Measurements from ENCODE around the gene DAP.

DNA sequence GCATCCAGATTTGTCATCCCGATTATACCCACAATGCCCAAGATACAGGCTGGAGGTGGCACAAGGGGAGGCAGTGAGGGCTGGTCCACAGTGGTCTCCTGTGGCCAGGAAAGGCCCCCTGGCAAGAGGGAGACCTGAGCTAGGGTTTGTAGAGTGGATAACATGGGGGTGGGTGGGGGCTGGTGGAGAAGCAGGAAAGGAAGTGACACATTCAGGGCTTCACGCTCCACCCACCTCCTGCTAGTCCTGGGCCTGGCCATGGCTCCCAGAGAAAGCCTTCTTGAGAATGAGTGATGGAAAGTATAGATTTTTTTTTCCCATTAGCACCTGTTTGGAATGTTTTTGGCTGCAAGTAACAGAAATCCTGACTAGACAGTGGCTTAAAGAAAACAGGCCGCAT lies 115.9 kb downstream of the DAP start:
- TF ChIP-seq, protein P1, sequence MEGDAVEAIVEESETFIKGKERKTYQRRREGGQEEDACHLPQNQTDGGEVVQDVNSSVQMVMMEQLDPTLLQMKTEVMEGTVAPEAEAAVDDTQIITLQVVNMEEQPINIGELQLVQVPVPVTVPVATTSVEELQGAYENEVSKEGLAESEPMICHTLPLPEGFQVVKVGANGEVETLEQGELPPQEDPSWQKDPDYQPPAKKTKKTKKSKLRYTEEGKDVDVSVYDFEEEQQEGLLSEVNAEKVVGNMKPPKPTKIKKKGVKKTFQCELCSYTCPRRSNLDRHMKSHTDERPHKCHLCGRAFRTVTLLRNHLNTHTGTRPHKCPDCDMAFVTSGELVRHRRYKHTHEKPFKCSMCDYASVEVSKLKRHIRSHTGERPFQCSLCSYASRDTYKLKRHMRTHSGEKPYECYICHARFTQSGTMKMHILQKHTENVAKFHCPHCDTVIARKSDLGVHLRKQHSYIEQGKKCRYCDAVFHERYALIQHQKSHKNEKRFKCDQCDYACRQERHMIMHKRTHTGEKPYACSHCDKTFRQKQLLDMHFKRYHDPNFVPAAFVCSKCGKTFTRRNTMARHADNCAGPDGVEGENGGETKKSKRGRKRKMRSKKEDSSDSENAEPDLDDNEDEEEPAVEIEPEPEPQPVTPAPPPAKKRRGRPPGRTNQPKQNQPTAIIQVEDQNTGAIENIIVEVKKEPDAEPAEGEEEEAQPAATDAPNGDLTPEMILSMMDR (IDR thresholded peaks at IDR 0.05), result no peak
- no peak for TF ChIP-seq FOXJ3 (CRISPR knock-in tag; IDR thresholded peaks at IDR 0.05; ENCODE audit: borderline replicate concordance)
- no peak for TF ChIP-seq NR2C2 (CRISPR knock-in tag; IDR thresholded peaks at IDR 0.05)
- no peak for TF ChIP-seq SMAD4 (CRISPR knock-in tag; IDR thresholded peaks at IDR 0.05)
- TF ChIP-seq SMAD3 (CRISPR knock-in tag; IDR thresholded peaks at IDR 0.05; ENCODE audit: borderline replicate concordance), result no peak
